Measurements from ENCODE around the gene STUB1. TPM values are rescaled to one million over a fixed set of nuclear protein-coding genes. Genes with fewer than 3 reads are reported as not detected.
"Not testable (repeated sequence)": the region's sequence is repeated elsewhere in the genome, so short reads cannot be mapped to it uniquely, and the experiment has no call there.

The STUB1 gene
- total RNA-seq, 1 donor from 2014 or later = 87.1 TPM

DNA sequence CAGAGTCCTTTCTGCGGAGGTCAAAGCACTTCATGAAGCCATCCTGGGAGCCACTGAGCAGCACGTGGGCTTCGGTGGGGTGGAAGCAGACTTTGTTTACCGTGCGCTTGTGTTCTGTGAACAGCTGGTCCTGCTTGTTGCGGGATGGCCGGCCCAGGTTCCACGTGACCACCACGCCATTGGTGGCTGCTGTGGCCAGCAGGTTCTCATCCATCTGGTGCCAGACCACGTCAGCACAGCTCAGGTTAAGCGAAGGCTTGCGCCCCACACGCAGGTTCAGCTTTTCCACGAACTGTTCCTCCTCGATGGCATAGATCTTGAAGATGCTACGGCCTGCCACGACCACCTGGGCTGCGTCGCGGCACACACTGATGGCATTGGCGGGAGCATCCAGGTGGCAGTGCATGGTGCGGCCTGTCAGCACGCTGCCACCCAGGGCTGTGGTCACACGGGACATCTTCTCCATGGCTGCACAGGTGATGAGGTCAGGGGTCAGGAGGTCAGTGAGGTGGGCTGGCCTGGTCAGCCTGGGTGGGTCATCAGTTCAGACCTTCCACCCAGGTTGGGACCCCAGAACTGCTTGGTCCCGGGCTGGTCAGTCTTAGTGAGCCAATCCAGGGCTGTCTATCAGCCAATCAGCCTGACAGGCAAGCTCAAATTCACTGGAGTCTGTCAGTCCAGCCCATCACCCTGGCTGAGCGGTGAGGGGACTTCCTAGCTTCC is 9.1 kb downstream of the STUB1 start:
- Mint-ChIP-seq H3K4me3 (ENCODE audit: low read depth) (peak overlapping the region; percentile 85), H3K36me3 (ENCODE audit: insufficient read depth) (peaks cover 3% of the 10 kb centered on the region), H3K9me3 (ENCODE audit: low read depth) (no peaks in the 10 kb centered on the region), H3K27me3 (peaks cover 23% of the 10 kb centered on the region), H3K4me1 (ENCODE audit: low read depth) (peaks cover 7% of the 10 kb centered on the region), H3K27ac (no peak overlapping the region)
- TF ChIP-seq, protein P1, sequence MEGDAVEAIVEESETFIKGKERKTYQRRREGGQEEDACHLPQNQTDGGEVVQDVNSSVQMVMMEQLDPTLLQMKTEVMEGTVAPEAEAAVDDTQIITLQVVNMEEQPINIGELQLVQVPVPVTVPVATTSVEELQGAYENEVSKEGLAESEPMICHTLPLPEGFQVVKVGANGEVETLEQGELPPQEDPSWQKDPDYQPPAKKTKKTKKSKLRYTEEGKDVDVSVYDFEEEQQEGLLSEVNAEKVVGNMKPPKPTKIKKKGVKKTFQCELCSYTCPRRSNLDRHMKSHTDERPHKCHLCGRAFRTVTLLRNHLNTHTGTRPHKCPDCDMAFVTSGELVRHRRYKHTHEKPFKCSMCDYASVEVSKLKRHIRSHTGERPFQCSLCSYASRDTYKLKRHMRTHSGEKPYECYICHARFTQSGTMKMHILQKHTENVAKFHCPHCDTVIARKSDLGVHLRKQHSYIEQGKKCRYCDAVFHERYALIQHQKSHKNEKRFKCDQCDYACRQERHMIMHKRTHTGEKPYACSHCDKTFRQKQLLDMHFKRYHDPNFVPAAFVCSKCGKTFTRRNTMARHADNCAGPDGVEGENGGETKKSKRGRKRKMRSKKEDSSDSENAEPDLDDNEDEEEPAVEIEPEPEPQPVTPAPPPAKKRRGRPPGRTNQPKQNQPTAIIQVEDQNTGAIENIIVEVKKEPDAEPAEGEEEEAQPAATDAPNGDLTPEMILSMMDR (IDR thresholded peaks at IDR 0.05; ENCODE audit: unreplicated experiment) = no peak
- no peak for DNase-seq (ENCODE audit: low spot score, unreplicated experiment)

DNA sequence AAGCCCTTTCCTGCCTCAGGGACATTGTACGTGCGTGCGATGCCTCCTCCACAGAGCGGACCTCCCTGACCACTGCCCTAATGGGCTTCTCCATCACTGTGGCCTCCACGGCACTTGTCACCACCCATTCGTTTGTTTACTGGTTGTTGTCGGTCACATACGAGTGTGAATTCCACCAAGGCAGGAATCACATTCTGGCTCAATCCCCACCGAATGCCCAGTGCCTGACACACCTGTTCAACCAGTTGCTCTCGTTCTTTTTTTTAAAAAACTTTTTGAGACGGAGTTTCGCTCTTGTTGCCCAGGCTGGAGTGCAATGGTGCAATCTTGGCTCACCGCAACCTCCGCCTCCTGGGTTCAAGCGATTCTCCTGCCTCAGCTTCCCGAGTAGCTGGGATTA is 11.0 kb downstream of the STUB1 start:
- not testable (repeated sequence) for H3K36me3 Mint-ChIP-seq (ENCODE audit: insufficient read depth); H3K27ac Mint-ChIP-seq; DNase-seq (ENCODE audit: low spot score, unreplicated experiment); H3K9me3 Mint-ChIP-seq (ENCODE audit: low read depth); H3K4me1 Mint-ChIP-seq (ENCODE audit: low read depth)
- peaks cover 32% of the 10 kb centered on the region for H3K27me3 Mint-ChIP-seq
- peak overlapping the region; percentile 85 for H3K4me3 Mint-ChIP-seq (ENCODE audit: low read depth)

DNA sequence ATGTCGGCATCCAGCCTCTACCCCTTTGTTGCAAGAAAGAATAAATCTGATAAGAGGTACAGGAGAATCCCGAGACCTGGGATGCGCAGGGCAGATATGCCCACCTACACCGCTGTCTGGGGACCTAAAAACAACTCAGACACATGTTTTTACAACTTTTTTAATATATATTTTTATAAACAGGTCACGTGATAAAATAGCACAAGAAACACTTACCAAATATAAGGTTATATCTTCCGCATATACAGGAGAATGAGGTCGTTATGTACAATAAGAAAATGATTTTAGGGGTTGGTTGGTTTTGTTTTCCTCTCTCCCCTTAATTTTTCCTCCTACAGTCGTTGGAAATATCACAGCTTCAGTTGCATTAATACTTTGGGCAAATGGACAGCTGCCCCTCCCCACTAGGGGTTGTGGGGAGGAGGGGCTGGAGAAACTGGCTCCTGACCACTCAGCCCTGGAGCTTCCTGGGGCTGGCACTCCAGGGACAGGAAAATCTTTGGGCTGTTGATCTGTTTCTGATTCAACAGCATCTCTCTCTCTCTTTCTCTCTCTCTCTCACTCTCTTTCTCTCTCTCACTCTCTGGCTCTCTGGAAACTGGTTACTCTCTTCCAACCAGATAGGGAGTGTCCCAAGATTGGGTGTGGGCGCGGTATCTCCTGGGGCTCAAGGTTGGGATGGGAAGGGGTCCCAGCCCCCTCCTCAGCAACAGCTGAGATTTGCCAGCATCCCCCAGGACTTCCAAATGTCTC is 12.3 kb downstream of the STUB1 start:
- no peaks in the 10 kb centered on the region for H3K9me3 Mint-ChIP-seq (ENCODE audit: low read depth)
- peaks cover 5% of the 10 kb centered on the region for H3K4me1 Mint-ChIP-seq (ENCODE audit: low read depth)
- TF ChIP-seq, protein P1 (IDR thresholded peaks at IDR 0.05; ENCODE audit: unreplicated experiment) = no peak
- DNase-seq (ENCODE audit: low spot score, unreplicated experiment) = no peak
- H3K27ac Mint-ChIP-seq = no peak overlapping the region
- peaks cover 41% of the 10 kb centered on the region for H3K27me3 Mint-ChIP-seq
- H3K4me3 Mint-ChIP-seq (ENCODE audit: low read depth) = no peak overlapping the region
- no peaks in the 10 kb centered on the region for H3K36me3 Mint-ChIP-seq (ENCODE audit: insufficient read depth)

DNA sequence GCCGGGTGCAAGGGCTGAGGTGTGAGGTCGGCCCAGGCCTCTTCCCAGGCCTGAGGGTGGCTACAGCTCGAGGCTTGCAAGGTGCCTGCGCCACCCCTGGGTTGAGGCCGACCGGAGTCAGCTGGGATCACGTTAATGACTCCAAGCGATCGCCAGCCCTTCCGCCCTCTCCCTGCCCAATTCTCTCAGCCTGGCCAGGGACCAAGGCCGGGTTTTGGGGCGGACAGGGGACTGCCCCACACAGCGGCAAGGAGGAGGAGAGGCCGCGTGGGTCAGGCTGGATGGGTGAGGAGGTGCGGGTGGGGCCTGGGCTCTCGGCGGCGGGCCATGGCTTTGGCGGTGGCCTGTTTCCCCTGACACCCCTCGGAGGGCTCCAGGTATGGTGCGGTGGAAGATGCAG is 13.2 kb downstream of the STUB1 start:
- no peak overlapping the region for H3K27ac Mint-ChIP-seq
- peaks cover 5% of the 10 kb centered on the region for H3K4me1 Mint-ChIP-seq (ENCODE audit: low read depth)
- no peak for DNase-seq (ENCODE audit: low spot score, unreplicated experiment)
- no peaks in the 10 kb centered on the region for H3K9me3 Mint-ChIP-seq (ENCODE audit: low read depth)
- TF ChIP-seq, protein P1 (IDR thresholded peaks at IDR 0.05; ENCODE audit: unreplicated experiment) = no peak
- H3K4me3 Mint-ChIP-seq (ENCODE audit: low read depth) = no peak overlapping the region
- peaks cover 49% of the 10 kb centered on the region for H3K27me3 Mint-ChIP-seq
- no peaks in the 10 kb centered on the region for H3K36me3 Mint-ChIP-seq (ENCODE audit: insufficient read depth)

DNA sequence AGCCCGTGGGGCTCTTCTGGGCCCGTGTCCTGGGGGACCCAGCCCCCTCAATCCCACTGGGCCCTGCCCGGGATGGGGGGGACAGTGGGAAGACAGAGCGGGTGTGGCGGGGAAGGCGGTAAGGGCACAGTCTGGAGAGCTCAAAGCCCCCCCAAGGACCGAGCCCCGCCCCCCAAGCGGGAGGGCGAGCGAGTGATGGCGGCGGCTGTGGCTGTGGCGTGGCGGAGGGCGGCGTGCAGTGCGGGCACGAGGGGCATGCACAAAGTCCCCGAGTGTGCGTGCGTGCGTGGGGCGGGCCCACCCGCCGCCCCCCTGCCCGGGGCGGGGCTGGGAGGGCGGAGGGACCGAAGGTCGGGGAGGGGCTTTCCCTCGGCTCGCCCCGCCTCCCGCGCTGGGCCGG is 13.6 kb downstream of the STUB1 start:
- no peak overlapping the region for H3K4me3 Mint-ChIP-seq (ENCODE audit: low read depth)

More for the DNA sequence above, 13.6 kb downstream of the STUB1 start:
- H3K9me3 Mint-ChIP-seq (ENCODE audit: low read depth) = no peaks in the 10 kb centered on the region
- no peaks in the 10 kb centered on the region for H3K36me3 Mint-ChIP-seq (ENCODE audit: insufficient read depth)
- peaks cover 50% of the 10 kb centered on the region for H3K27me3 Mint-ChIP-seq
- TF ChIP-seq, protein P1 (IDR thresholded peaks at IDR 0.05; ENCODE audit: unreplicated experiment) = no peak
- no peak for DNase-seq (ENCODE audit: low spot score, unreplicated experiment)
- peaks cover 5% of the 10 kb centered on the region for H3K4me1 Mint-ChIP-seq (ENCODE audit: low read depth)
- H3K27ac Mint-ChIP-seq = no peak overlapping the region
